ENCODE measurements around the gene ZNF567. TPM values are rescaled to one million over a fixed set of nuclear protein-coding genes. Genes with fewer than 3 reads are reported as not detected.

Gene ZNF567
- total RNA-seq, 1 donor from 2014 or later, result 7.7 TPM

DNA sequence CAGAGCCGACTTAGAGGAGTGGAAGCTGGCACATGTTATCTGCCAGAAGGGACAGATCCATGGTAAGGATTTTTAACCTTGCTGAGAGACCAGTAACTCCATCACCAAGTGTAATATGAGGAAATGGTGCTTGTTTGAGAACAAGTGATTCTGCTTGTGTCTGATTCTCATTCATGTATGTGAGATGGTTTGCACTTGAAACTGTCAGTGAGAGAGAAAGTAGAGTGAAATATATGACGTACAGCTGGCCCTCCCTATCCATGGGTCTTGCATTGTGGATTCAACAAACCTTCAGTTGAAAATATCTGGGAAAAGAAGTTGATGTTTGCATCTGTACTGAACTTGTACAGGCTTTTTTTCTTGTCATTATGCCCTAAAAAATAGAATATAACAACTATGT, 18.8 kb upstream of the ZNF567 start:
- TF ChIP-seq, protein P1, sequence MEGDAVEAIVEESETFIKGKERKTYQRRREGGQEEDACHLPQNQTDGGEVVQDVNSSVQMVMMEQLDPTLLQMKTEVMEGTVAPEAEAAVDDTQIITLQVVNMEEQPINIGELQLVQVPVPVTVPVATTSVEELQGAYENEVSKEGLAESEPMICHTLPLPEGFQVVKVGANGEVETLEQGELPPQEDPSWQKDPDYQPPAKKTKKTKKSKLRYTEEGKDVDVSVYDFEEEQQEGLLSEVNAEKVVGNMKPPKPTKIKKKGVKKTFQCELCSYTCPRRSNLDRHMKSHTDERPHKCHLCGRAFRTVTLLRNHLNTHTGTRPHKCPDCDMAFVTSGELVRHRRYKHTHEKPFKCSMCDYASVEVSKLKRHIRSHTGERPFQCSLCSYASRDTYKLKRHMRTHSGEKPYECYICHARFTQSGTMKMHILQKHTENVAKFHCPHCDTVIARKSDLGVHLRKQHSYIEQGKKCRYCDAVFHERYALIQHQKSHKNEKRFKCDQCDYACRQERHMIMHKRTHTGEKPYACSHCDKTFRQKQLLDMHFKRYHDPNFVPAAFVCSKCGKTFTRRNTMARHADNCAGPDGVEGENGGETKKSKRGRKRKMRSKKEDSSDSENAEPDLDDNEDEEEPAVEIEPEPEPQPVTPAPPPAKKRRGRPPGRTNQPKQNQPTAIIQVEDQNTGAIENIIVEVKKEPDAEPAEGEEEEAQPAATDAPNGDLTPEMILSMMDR (IDR thresholded peaks at IDR 0.05), result no peak
- Histone ChIP-seq H3K4me3 (no peak overlapping the region), H3K27me3 (no peaks in the 10 kb centered on the region), H3K36me3 (peaks cover 3% of the 10 kb centered on the region), H3K4me1 (peaks cover 16% of the 10 kb centered on the region), H3K9me3 (no peaks in the 10 kb centered on the region), H3K27ac (no peak overlapping the region)
- intact Hi-C loops (cut with DNase I), result no loop called here
- no peak for DNase-seq
- no peak for ATAC-seq

- Histone ChIP-seq H3K36me3 (no peaks in the 10 kb centered on the region), H3K27ac (no peak overlapping the region), H3K4me1 (peaks cover 8% of the 10 kb centered on the region), H3K9me3 (peaks cover 5% of the 10 kb centered on the region), H3K27me3 (no peaks in the 10 kb centered on the region), H3K4me3 (no peak overlapping the region)
- ATAC-seq (no peak), DNase-seq (no peak)
- TF ChIP-seq, protein P1 (IDR thresholded peaks at IDR 0.05), result no peak
- intact Hi-C loops (cut with DNase I), result no loop called here
Observed at GRCh38 chr19:36672368-36672767, 15.0 kb upstream of the ZNF567 start.

DNA sequence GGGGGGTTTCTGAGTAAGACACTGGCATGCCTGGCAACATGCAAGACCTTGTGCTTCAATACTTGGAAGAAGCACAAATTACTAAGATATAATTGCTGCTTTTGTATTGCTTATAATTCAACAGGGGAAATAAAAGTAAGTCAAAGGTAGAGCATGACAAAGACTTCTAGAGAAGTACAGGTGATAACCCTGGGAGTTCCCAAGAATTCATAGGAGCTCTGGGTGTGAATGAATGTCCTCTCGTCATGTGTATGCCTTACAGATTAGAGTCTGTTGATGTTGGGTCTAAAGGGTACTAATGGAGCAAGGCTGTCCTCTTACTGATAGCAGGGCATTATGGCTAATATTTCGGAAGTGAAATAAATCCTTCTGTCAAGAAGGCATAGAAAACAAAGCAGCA, 13.2 kb upstream of the ZNF567 start:
- intact Hi-C loops (cut with DNase I), result no loop called here
- TF ChIP-seq, protein P1 (IDR thresholded peaks at IDR 0.05), result no peak
- ATAC-seq (no peak), DNase-seq (no peak)
- H3K4me1 ChIP-seq, result no peaks in the 10 kb centered on the region
- H3K4me3 ChIP-seq, result no peak overlapping the region
- peaks cover 10% of the 10 kb centered on the region for H3K9me3 ChIP-seq
- H3K36me3 ChIP-seq, result peaks cover 10% of the 10 kb centered on the region
- no peak overlapping the region for H3K27ac ChIP-seq
- H3K27me3 ChIP-seq, result no peaks in the 10 kb centered on the region

DNA sequence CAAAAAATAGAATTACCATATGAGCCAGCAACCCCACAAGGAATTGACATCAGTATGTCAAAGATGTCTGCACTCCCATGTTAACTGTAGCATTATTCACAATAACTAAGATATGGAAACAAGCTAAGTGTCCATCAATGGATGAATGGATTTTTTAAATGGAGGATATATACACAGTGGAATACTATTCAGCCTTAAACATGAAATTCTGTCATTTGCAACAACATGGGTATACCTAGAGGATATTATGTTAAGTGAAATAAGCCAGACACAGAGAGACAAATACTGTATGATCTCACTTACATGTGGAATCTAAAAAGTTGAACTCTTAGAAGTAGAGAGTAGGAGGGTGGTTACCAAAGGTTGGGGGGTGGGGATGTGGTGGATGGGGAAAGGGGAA, 8.0 kb upstream of the ZNF567 start:
- intact Hi-C loops (cut with DNase I), result no loop called here
- Histone ChIP-seq H3K9me3 (peaks cover 7% of the 10 kb centered on the region), H3K27me3 (no peaks in the 10 kb centered on the region), H3K4me3 (no peak overlapping the region), H3K36me3 (peaks cover 13% of the 10 kb centered on the region), H3K4me1 (no peaks in the 10 kb centered on the region), H3K27ac (no peak overlapping the region)
- TF ChIP-seq, protein P1 (IDR thresholded peaks at IDR 0.05), result no peak
- no peak for ATAC-seq
- no peak for DNase-seq

DNA sequence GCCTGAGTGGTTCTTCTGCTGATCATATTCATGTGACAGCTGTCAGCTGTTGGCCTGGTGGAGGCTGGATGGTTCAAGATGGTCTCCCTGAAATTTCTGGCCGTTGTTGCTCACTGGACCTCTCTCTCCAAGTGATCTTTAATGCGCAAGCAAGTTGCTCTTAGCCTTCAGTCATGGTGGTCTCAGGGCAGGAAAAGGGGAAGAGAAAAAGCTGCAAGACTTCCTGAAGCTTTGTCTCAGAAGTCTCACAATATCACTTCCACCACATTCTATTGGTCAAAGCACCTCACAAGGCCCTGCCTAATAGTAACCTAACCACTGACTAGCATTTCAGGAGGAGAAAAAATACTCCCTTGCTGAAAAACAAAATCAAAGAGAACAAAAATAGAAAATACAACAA, 1.6 kb upstream of the ZNF567 start:
- H3K4me3 ChIP-seq, result no peak overlapping the region
- intact Hi-C loops (cut with DNase I), result no loop called here
- no peak overlapping the region for H3K27ac ChIP-seq
- TF ChIP-seq, protein P1 (IDR thresholded peaks at IDR 0.05), result no peak
- ATAC-seq (no peak), DNase-seq (no peak)
- no peaks in the 10 kb centered on the region for H3K9me3 ChIP-seq
- H3K4me1 ChIP-seq, result peaks cover 12% of the 10 kb centered on the region
- no peaks in the 10 kb centered on the region for H3K27me3 ChIP-seq
- H3K36me3 ChIP-seq, result peaks cover 10% of the 10 kb centered on the region

Measured in upper lobe of right lung (tissue), 1 donor.